ENCODE measurements around the gene PRTG. TPM values are rescaled to one million over a fixed set of nuclear protein-coding genes. Genes with fewer than 3 reads are reported as not detected.

The PRTG gene
- total RNA-seq, 2 donors from 2014 or later = not detected

DNA sequence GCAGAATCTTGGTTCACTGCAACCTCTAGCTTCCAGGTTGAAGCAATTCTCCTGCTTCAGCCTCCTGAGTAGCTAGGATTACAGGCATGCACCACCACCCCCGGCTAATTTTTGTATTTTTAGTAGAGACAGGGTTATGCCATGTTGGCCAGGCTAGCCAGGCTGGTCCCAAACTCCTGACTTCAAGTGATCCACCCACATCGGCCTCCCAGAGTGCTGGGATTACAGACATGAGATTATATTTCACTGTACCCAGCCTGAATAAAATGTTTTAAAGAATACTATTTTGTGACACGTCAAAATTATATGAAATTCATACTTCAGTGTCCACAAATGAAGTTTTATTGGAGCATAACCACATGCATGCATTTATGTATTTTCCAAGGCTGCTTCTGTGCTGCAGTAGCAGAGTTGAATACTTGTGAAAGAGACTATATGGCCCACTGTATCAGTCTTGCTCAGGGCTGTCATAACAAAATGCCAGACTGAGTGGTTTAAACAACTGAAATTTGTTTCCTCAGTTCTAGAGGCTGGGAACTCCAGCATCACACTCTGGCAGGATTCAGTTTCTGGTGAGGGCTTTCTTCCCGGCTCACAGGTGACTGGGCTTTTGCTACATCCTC, 77.2 kb downstream of the PRTG start:
- DNase-seq (ENCODE audit: low spot score) (no peak), ATAC-seq (no peak)
- Mint-ChIP-seq H3K27me3 (peaks cover 3 to 6% of the 10 kb centered on the region in 2 donors), H3K4me3 (no peak overlapping the region), H3K36me3 (no peaks in the 10 kb centered on the region), H3K4me1 (ENCODE audit: low read depth in 2 of 2) (no peaks in the 10 kb centered on the region), H3K27ac (no peak overlapping the region), H3K9me3 (no peaks in the 10 kb centered on the region)

GRCh38 chr15:55661428-55661827, 81.5 kb downstream of the PRTG start:
- Mint-ChIP-seq H3K27ac (no peak overlapping the region), H3K9me3 (no peaks in the 10 kb centered on the region), H3K4me1 (ENCODE audit: low read depth in 2 of 2) (no peaks in the 10 kb centered on the region), H3K27me3 (peaks cover 0 to 2% of the 10 kb centered on the region in 2 donors), H3K36me3 (no peaks in the 10 kb centered on the region), H3K4me3 (no peak overlapping the region)
- DNase-seq (ENCODE audit: low spot score) = no peak
- ATAC-seq = no peak

DNA sequence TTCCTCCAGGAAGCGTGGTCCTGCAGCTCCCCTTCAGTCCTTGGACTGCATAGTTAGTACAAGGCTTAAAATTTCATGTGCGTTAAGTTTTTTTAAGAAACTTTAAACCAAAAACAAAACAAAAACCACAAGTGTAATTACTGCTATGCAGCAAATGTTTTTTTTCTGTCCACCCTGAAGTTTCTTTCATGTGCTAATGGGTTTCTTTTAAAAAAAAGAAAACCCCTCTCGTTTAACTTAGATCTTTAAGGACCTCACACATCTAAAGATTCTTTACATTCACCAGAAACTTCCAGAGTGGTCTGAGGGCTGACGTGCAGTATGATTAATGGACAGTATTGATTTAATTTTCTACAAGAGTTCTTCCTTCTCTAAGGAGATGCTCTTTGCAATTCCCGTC, 82.8 kb downstream of the PRTG start:
- no peaks in the 10 kb centered on the region for H3K9me3 Mint-ChIP-seq
- DNase-seq (ENCODE audit: low spot score) = no peak
- no peak overlapping the region for H3K4me3 Mint-ChIP-seq
- no peaks in the 10 kb centered on the region for H3K4me1 Mint-ChIP-seq (ENCODE audit: low read depth in 2 of 2)
- no peak overlapping the region for H3K27ac Mint-ChIP-seq
- ATAC-seq = no peak
- H3K36me3 Mint-ChIP-seq = no peaks in the 10 kb centered on the region
- H3K27me3 Mint-ChIP-seq = peaks cover 0 to 6% of the 10 kb centered on the region in 2 donors

- DNase-seq (ENCODE audit: low spot score) (no peak), ATAC-seq (no peak)
- Mint-ChIP-seq H3K27ac (no peak overlapping the region), H3K36me3 (no peaks in the 10 kb centered on the region), H3K27me3 (peaks cover 0 to 11% of the 10 kb centered on the region in 2 donors), H3K4me3 (no peak overlapping the region), H3K9me3 (no peaks in the 10 kb centered on the region), H3K4me1 (ENCODE audit: low read depth in 2 of 2) (no peaks in the 10 kb centered on the region)
These were observed 83.5 kb downstream of the PRTG start for GRCh38 chr15:55659481-55659880.

- ATAC-seq (no peak), DNase-seq (ENCODE audit: low spot score) (no peak)
- Mint-ChIP-seq H3K4me3 (no peak overlapping the region), H3K4me1 (ENCODE audit: low read depth in 2 of 2) (no peaks in the 10 kb centered on the region), H3K27me3 (peaks cover 0 to 13% of the 10 kb centered on the region in 2 donors), H3K27ac (no peak overlapping the region), H3K9me3 (no peaks in the 10 kb centered on the region), H3K36me3 (no peaks in the 10 kb centered on the region)
These were observed 84.1 kb downstream of the PRTG start for GRCh38 chr15:55658886-55659285.

DNA sequence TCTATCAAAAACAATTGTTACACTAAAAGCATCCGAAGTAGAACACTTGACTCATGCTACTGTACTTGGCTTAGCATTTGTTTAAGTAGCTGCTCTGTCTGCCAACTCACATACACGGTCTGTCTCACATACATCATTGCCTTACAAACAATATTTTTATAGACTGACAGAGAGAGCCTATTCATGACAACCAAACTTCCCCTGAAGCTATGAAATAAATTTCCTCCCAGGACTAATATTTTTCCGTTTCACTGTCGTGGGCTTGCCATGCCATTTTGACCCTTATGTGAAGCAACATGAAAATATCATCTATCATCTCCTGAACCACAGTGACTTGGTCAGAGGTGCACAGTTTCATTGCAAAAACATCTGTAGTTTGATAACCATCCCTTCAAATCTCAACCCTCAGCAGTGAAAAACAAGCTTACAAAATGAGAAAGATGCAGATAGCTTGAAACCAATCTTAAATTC, 88.4 kb downstream of the PRTG start:
- peaks cover 5 to 16% of the 10 kb centered on the region in 2 donors for H3K27me3 Mint-ChIP-seq
- H3K4me1 Mint-ChIP-seq (ENCODE audit: low read depth in 2 of 2) = no peaks in the 10 kb centered on the region
- ATAC-seq = no peak
- H3K36me3 Mint-ChIP-seq = no peaks in the 10 kb centered on the region
- DNase-seq (ENCODE audit: low spot score) = no peak
- H3K27ac Mint-ChIP-seq = no peak overlapping the region
- no peak overlapping the region for H3K4me3 Mint-ChIP-seq
- no peaks in the 10 kb centered on the region for H3K9me3 Mint-ChIP-seq

GRCh38 chr15:55652909-55653495, 90.0 kb downstream of the PRTG start:
- no peaks in the 10 kb centered on the region for H3K9me3 Mint-ChIP-seq
- ATAC-seq = no peak

DNA sequence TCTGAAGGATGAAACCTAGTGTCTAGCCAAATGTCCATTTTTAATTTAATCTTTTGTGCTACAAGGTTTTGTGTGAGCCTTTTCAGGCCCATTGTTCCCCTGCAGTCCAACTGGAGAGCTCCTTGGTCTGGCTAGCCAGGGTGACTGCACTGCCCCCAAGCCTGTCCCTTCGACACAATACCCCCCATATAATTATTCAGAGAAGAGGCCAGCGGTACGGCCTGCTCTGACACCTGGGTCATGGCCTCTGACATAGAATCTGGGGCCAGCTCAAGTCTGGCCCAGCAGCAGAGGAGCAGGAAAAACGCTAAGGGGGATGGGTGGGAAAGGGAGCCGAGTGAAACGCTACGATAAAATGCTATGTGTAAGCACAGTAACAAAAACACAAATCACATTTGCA, 90.6 kb downstream of the PRTG start:
- ATAC-seq = no peak
- H3K27me3 Mint-ChIP-seq = peaks cover 5 to 16% of the 10 kb centered on the region in 2 donors
- no peaks in the 10 kb centered on the region for H3K36me3 Mint-ChIP-seq
- no peaks in the 10 kb centered on the region for H3K9me3 Mint-ChIP-seq
- no peaks in the 10 kb centered on the region for H3K4me1 Mint-ChIP-seq (ENCODE audit: low read depth in 2 of 2)
- no peak for DNase-seq (ENCODE audit: low spot score)
- H3K27ac Mint-ChIP-seq = no peak overlapping the region
- H3K4me3 Mint-ChIP-seq = no peak overlapping the region

More at GRCh38 chr15:55652909-55653495, 90.0 kb downstream of the PRTG start:
- no peaks in the 10 kb centered on the region for H3K4me1 Mint-ChIP-seq (ENCODE audit: low read depth in 2 of 2)
- no peaks in the 10 kb centered on the region for H3K36me3 Mint-ChIP-seq
- no peak overlapping the region for H3K4me3 Mint-ChIP-seq
- DNase-seq (ENCODE audit: low spot score) = no peak
- H3K27me3 Mint-ChIP-seq = peaks cover 5 to 16% of the 10 kb centered on the region in 2 donors
- H3K27ac Mint-ChIP-seq = no peak overlapping the region

DNA sequence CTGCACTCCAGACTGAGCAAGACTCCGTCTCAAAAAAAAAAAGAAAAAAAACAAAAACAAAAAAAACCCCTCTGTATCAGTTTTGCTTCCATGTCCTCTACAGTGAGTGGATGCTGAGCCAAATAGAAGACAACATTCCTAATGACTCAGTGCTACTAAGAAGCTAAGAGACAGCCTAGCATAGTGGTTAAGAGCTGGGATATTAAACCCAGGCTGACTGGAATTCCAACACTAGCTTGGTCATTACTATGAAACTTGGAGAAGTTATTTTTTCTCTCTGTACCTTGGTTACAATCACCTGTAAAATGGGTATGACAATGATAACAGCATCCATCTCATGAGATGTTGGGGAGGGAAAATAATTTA, 93.9 kb downstream of the PRTG start:
- Mint-ChIP-seq H3K9me3 (no peaks in the 10 kb centered on the region), H3K4me3 (no peak overlapping the region), H3K4me1 (ENCODE audit: low read depth in 2 of 2) (no peaks in the 10 kb centered on the region), H3K36me3 (no peaks in the 10 kb centered on the region), H3K27ac (no peak overlapping the region), H3K27me3 (peaks cover 5 to 11% of the 10 kb centered on the region in 2 donors)
- ATAC-seq (no peak), DNase-seq (ENCODE audit: low spot score) (no peak)

DNA sequence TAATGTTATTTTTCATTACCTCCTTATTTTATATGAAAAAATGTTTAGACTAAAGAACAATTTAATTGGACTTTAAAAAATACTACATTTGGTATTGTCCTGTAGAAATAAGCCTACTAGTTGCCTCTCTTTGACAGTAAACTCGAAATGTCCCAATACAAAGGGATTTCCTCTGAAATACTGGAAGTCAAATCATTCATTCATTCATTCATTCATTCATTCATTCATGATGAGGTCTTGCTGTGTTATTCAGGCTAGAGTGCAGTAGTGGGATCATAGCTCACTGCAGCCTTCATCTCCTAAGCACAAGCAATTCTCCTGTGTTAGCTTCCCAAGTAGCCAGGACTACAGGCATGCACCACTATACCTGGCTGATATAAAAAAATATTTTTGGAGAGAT, 104.2 kb downstream of the PRTG start:
- no peaks in the 10 kb centered on the region for H3K36me3 Mint-ChIP-seq
- DNase-seq (ENCODE audit: low spot score) = no peak

DNA sequence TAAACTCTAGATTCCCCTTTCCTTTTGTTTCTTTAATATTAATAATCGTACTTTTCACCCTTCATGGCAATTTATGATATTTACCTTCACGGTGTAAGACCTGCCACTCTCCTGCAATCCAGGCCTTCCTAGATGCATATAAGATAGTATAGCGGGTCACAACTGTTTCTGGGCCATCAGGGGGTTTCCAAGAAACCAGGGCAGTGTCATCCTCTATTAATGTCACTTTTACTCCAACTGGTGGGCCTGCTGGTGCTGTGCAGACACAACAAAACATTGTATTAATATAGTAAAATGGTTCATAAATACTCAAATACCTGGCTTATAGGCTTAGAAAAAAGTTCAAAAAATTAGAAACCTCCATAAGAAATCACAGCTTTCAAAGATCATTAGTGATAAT, 105.9 kb downstream of the PRTG start:
- no peak for ATAC-seq
- peaks cover 0 to 3% of the 10 kb centered on the region in 2 donors for H3K4me1 Mint-ChIP-seq (ENCODE audit: low read depth in 2 of 2)

More for the DNA sequence above, 104.2 kb downstream of the PRTG start:
- no peak overlapping the region for H3K4me3 Mint-ChIP-seq
- no peak for ATAC-seq
- H3K27me3 Mint-ChIP-seq = peaks cover 3 to 19% of the 10 kb centered on the region in 2 donors
- no peaks in the 10 kb centered on the region for H3K9me3 Mint-ChIP-seq
- no peak overlapping the region for H3K27ac Mint-ChIP-seq
- peaks cover 0 to 3% of the 10 kb centered on the region in 2 donors for H3K4me1 Mint-ChIP-seq (ENCODE audit: low read depth in 2 of 2)

DNA sequence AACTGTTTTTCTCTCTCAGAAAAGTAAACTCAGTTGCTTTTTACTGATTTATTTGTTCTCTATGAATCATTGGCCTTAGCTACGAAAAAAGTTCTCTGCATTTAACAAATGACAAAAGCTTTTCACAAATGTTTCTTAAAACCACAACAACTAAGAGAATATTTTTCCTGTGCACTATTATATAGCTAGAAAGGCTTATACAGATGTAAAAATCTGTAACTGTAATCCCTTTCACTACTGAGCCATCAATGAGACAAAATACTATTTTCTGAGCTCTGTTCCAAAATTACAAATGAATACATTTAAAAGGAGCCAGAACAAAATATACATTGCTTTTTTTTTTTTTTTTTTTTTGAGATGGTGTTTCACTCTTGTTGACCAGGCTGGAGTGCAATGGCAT, 109.2 kb downstream of the PRTG start:
- no peak overlapping the region for H3K27ac Mint-ChIP-seq
- H3K4me3 Mint-ChIP-seq = no peak overlapping the region
- H3K27me3 Mint-ChIP-seq = peaks cover 16 to 24% of the 10 kb centered on the region in 2 donors
- no peaks in the 10 kb centered on the region for H3K4me1 Mint-ChIP-seq (ENCODE audit: low read depth in 2 of 2)
- H3K36me3 Mint-ChIP-seq = no peaks in the 10 kb centered on the region
- DNase-seq (ENCODE audit: low spot score) (no peak), ATAC-seq (no peak)
- no peaks in the 10 kb centered on the region for H3K9me3 Mint-ChIP-seq

More for the DNA sequence above, 105.9 kb downstream of the PRTG start:
- no peak overlapping the region for H3K4me3 Mint-ChIP-seq
- no peak for DNase-seq (ENCODE audit: low spot score)
- no peaks in the 10 kb centered on the region for H3K9me3 Mint-ChIP-seq
- H3K36me3 Mint-ChIP-seq = no peaks in the 10 kb centered on the region
- H3K27ac Mint-ChIP-seq = no peak overlapping the region
- peaks cover 9 to 31% of the 10 kb centered on the region in 2 donors for H3K27me3 Mint-ChIP-seq

DNA sequence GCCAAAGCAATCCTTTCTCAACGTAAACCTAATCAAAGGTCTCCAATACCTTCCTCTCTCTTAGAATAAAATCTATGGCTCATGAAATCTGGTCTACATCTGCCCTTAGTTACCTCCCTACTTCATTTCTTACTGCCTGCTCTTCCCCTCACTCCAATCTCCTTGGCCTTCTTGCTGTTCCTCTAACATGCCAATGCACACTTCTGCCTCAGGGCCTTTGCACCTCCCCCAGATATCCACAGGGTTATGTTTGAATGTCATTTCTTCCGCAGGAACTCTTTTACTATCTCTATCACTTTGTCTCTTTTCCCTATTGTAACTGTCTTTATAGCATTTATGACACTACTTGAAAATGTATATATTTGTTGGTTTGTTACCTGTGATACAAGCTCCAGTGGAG, 110.5 kb downstream of the PRTG start:
- Mint-ChIP-seq H3K36me3 (no peaks in the 10 kb centered on the region), H3K9me3 (no peaks in the 10 kb centered on the region), H3K27me3 (peaks cover 16 to 24% of the 10 kb centered on the region in 2 donors), H3K27ac (no peak overlapping the region), H3K4me3 (no peak overlapping the region), H3K4me1 (ENCODE audit: low read depth in 2 of 2) (no peaks in the 10 kb centered on the region)
- DNase-seq (ENCODE audit: low spot score) = no peak
- no peak for ATAC-seq

DNA sequence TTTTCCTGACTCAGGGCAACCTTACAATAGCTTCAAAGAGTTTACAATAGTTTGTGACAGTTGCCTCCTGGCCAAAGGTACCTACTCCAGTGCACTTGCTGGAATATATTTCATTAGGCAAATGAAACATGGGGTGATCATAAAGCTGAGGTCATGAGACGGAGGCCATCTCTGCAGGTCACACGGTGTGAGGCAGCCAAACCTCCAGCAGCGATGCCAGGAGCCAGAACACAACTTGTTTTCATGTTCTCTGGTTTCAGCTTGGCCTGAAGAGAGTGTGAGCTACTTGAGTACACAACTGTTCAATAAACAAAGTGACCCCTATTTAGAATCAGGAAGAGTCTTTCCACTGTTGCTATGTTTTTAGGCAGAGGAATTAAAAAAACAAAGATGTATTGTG, 112.1 kb downstream of the PRTG start:
- ATAC-seq = peak in 1 of 2 donors; percentile 24
- H3K9me3 Mint-ChIP-seq = no peaks in the 10 kb centered on the region
- H3K36me3 Mint-ChIP-seq = no peaks in the 10 kb centered on the region
- no peak for DNase-seq (ENCODE audit: low spot score)
- no peak overlapping the region for H3K4me3 Mint-ChIP-seq
- H3K27me3 Mint-ChIP-seq = peaks cover 13 to 17% of the 10 kb centered on the region in 2 donors
- no peaks in the 10 kb centered on the region for H3K4me1 Mint-ChIP-seq (ENCODE audit: low read depth in 2 of 2)
- H3K27ac Mint-ChIP-seq = no peak overlapping the region

All from natural killer cell treated with Interleukin-12 subunit alpha and Interleukin-12 subunit beta and Interleukin-15 and Interleukin-18, amount 100 ng/mL, for 72 hours (primary cell).